Measurements from ENCODE around the gene FER. TPM values are rescaled to one million over a fixed set of nuclear protein-coding genes. Genes with fewer than 3 reads are reported as not detected.

Gene FER
- total and polyA plus RNA-seq, 8 donors = 1.7 to 218 (median 24.0) TPM

DNA sequence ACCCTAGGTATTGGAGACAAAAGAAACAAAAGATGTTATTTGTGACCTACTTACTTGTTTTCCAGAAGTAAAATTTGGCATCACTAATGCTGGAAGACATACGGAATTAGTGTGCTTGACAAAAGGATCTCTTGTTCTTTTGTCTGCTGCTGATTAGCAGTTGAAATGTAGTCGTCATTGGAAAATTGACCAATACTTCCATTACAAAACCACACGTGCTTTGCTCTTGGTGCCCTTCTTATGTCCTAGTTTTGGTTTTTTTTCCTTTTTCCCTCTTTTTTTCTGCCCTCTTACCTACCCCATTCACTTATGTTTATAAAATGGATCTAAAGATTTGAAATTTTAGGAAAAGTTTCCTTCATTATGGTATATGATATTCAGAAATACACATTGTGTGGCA is 197.4 kb downstream of the FER start:
- no peak for DNase-seq
- Histone ChIP-seq H3K27me3 (no peaks in the 10 kb centered on the region), H3K4me3 (no peak overlapping the region), H3K36me3 (no peaks in the 10 kb centered on the region), H3K4me1 (no peaks in the 10 kb centered on the region), H3K27ac (no peak overlapping the region), H3K9me3 (no peaks in the 10 kb centered on the region)
- 83 to 94% (median 86%) methylated on average over 3 of the region's 3 CpGs for WGBS, 5 donors
- no peak for TF ChIP-seq POLR2AphosphoS5 (IDR thresholded peaks at IDR 0.05)
- no peak for TF ChIP-seq EP300 (IDR thresholded peaks at IDR 0.05)
- intact Hi-C loops (cut with DNase I; ENCODE audit: low total_unique reads) = no loop called here

DNA sequence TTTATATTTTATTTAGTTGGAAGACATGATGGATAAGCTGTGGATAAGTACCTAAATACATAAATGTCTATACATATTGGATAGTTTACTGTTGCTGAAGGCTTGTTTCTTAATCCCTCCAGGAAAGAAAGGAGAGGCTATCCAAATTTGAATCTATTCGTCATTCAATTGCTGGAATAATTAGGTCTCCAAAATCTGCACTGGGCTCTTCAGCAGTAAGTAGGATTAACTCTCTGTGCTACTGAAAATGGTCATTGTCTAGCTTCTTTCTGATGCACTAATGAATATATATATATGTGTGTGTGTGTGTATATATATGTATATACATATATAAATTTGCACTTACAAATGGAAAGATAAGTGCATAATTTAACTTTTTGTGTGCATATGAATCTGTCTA is 198.3 kb downstream of the FER start:
- TF ChIP-seq POLR2A (IDR thresholded peaks at IDR 0.05) = no peak
- TF ChIP-seq, protein P1, sequence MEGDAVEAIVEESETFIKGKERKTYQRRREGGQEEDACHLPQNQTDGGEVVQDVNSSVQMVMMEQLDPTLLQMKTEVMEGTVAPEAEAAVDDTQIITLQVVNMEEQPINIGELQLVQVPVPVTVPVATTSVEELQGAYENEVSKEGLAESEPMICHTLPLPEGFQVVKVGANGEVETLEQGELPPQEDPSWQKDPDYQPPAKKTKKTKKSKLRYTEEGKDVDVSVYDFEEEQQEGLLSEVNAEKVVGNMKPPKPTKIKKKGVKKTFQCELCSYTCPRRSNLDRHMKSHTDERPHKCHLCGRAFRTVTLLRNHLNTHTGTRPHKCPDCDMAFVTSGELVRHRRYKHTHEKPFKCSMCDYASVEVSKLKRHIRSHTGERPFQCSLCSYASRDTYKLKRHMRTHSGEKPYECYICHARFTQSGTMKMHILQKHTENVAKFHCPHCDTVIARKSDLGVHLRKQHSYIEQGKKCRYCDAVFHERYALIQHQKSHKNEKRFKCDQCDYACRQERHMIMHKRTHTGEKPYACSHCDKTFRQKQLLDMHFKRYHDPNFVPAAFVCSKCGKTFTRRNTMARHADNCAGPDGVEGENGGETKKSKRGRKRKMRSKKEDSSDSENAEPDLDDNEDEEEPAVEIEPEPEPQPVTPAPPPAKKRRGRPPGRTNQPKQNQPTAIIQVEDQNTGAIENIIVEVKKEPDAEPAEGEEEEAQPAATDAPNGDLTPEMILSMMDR (IDR thresholded peaks at IDR 0.05) = no peak
- TF ChIP-seq EP300 (IDR thresholded peaks at IDR 0.05) = no peak
- TF ChIP-seq POLR2AphosphoS5 (IDR thresholded peaks at IDR 0.05) = no peak
- DNase-seq = no peak
- no peaks in the 10 kb centered on the region for H3K27me3 ChIP-seq
- no peaks in the 10 kb centered on the region for H3K36me3 ChIP-seq
- H3K27ac ChIP-seq = no peak overlapping the region
- WGBS, 5 donors = 91 to 96% (median 93%) methylated on average over 1 of the region's 1 CpG
- no peaks in the 10 kb centered on the region for H3K4me1 ChIP-seq
- intact Hi-C loops (cut with DNase I; ENCODE audit: low total_unique reads) = no loop called here
- H3K9me3 ChIP-seq = no peaks in the 10 kb centered on the region
- no peak overlapping the region for H3K4me3 ChIP-seq

DNA sequence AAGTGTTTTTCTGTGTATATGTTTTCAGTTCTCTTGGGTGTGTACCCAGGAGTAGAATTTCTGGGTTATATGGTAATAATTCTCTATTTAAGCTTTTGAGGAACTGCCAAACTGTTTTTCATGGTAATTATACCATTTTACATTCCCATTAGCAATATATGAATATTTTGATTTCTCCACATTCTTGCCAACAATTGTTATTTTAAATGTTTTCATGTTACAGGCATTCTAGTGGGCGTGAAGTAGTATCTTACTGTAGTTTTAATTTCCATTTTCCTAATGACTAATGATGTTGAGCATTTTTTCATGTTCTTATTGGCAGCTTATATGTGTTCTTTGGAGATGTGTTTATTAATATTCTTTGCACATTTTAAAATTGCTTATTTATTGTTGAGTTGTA is 199.5 kb downstream of the FER start:
- Histone ChIP-seq H3K36me3 (no peaks in the 10 kb centered on the region), H3K27me3 (no peaks in the 10 kb centered on the region), H3K27ac (no peak overlapping the region), H3K4me3 (no peak overlapping the region), H3K4me1 (no peaks in the 10 kb centered on the region), H3K9me3 (no peaks in the 10 kb centered on the region)
- intact Hi-C loops (cut with DNase I; ENCODE audit: low total_unique reads) = no loop called here
- TF ChIP-seq POLR2A (IDR thresholded peaks at IDR 0.05) (no peak), POLR2AphosphoS5 (IDR thresholded peaks at IDR 0.05) (no peak), EP300 (IDR thresholded peaks at IDR 0.05) (no peak)
- TF ChIP-seq, protein P1 (IDR thresholded peaks at IDR 0.05) = no peak
- 93 to 100% (median 97%) methylated on average over 1 of the region's 1 CpG for WGBS, 5 donors
- no peak for DNase-seq

DNA sequence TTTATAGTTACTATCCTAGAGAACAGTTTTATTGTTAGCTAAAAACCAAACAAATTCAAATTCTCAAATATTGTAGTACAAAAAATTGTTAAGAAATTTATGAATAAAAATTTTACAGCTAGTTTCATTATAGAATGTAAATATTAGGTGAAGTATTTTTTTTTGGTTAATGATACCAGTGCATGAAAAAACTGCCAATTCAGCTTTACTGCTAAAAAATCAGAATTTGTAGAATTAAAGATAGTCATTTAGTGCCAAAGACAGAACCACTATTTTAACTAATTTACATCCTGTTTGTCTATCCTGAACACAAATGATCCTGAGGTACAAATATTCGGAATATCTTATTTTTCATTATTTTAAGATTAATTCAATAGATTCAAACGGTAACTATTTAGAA is 202.6 kb downstream of the FER start:
- no peaks in the 10 kb centered on the region for H3K36me3 ChIP-seq
- no peak overlapping the region for H3K4me3 ChIP-seq
- intact Hi-C loops (cut with DNase I; ENCODE audit: low total_unique reads) = no loop called here
- DNase-seq = no peak
- no peaks in the 10 kb centered on the region for H3K4me1 ChIP-seq
- 89 to 98% (median 97%) methylated on average over 2 of the region's 2 CpGs for WGBS, 5 donors
- TF ChIP-seq POLR2A (IDR thresholded peaks at IDR 0.05) (no peak), POLR2AphosphoS5 (IDR thresholded peaks at IDR 0.05) (no peak), EP300 (IDR thresholded peaks at IDR 0.05) (no peak)
- TF ChIP-seq, protein P1 (IDR thresholded peaks at IDR 0.05) = no peak
- no peak overlapping the region for H3K27ac ChIP-seq
- no peaks in the 10 kb centered on the region for H3K9me3 ChIP-seq
- H3K27me3 ChIP-seq = no peaks in the 10 kb centered on the region

DNA sequence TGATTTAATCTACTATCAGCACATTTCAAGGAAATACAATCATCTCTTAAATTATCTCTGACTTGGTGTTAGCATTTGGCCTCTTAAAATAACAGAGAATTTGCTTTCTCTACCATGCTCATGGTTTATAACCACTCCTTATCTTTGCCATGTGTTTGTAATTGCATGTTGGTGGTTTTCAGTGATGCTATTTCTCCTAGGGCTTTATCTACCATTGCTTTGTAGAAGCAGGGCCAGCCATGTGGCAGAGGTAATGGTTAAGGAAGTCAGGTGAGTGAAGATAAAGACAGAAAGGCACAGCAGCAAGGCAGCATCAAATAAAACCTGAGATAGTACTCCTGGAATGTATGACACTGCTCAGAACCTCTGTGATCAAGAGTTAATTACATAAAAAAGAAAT is 206.2 kb downstream of the FER start:
- Histone ChIP-seq H3K4me1 (no peaks in the 10 kb centered on the region), H3K27ac (no peak overlapping the region), H3K4me3 (no peak overlapping the region), H3K9me3 (no peaks in the 10 kb centered on the region), H3K27me3 (no peaks in the 10 kb centered on the region), H3K36me3 (no peaks in the 10 kb centered on the region)
- TF ChIP-seq EP300 (IDR thresholded peaks at IDR 0.05) (no peak), POLR2A (IDR thresholded peaks at IDR 0.05) (no peak)
- TF ChIP-seq, protein P1 (IDR thresholded peaks at IDR 0.05) = no peak
- intact Hi-C loops (cut with DNase I; ENCODE audit: low total_unique reads) = no loop called here
- DNase-seq = no peak
